ENCODE measurements around the gene CACNA2D2. TPM values are rescaled to one million over a fixed set of nuclear protein-coding genes. Genes with fewer than 3 reads are reported as not detected.

The CACNA2D2 gene
- total and polyA plus RNA-seq, 2 of the 8 experiments (the other 6 are each of a cell fraction or from before 2014, with no cell fraction given) = 14.1 to 25.0 TPM

DNA sequence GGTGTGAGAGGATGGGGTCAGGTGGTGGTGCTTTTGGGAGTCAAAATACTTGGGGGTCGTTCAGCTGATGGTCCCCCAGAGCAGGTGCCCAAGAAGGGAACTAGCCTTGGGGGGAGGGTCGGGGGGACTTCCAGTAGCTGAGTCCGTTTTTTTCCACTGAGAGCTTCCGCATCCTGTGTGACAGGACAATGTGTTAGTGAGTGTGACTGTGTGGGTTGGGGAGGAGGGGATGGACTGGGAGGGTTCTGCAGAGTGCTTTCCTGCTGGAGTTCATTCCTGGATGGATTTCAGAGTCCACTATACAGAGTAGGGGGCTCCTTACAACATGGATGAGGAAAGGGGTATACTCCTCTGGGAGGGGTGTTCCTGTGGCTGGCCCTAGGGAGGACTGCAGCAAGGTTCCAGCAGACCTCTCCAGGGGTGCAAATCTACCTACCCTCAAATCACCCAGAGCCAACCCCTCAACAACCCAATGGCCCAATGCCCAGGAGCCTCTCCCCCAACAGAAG lies 180.3 kb downstream of the CACNA2D2 start (continued):
- TF ChIP-seq EP300 (IDR thresholded peaks at IDR 0.05; ENCODE audit: borderline replicate concordance in 1 of 2, low read depth in 2 of 2, low read length in 2 of 2) (no peak), GABPA (IDR thresholded peaks at IDR 0.05; ENCODE audit: borderline replicate concordance, insufficient read depth, low read length) (no peak), SIRT6 (IDR thresholded peaks at IDR 0.05; ENCODE audit: low read length) (no peak), BACH1 (IDR thresholded peaks at IDR 0.05; ENCODE audit: low read length) (no peak), CTBP2 (IDR thresholded peaks at IDR 0.05; ENCODE audit: borderline replicate concordance, insufficient read depth, insufficient read length, low read length) (no peak), RBBP5 (IDR thresholded peaks at IDR 0.05; ENCODE audit: borderline replicate concordance, low read depth, low read length) (no peak)

Data from H1 (cell line).